Urinary bladder (tissue), 2 donors: Measurements from ENCODE around the gene C2orf78. TPM values are rescaled to one million over a fixed set of nuclear protein-coding genes. Genes with fewer than 3 reads are reported as not detected.

Experiments used
- polyA plus RNA-seq: library from polyadenylated mRNA; stranded (reverse); fragments of 200-250 nt; gene quantifications from one replicate; pipeline ENCODE4 v1.2.3, GENCODE V29; 2013
- total RNA-seq: library from RNA; depleted of rRNA; stranded (reverse); fragments of >200 nt; gene quantifications from one replicate; pipeline ENCODE4 v1.2.3, GENCODE V29; 2014
- donor health status: healthy.

C2orf78 gene
- total and polyA plus RNA-seq, 2 donors: not detected

Other genes with a start within 250 kb of the C2orf78 start
- gene NAT8, start 141.8 kb upstream of the C2orf78 start, total RNA-seq: not detected
- gene NAT8, start 141.8 kb upstream of the C2orf78 start, polyA plus RNA-seq: not detected
- 48.2 TPM for gene TPRKB, start 46.8 kb upstream of the C2orf78 start, total RNA-seq
- 49.9 TPM for gene TPRKB, start 46.8 kb upstream of the C2orf78 start, polyA plus RNA-seq
- 47.6 TPM for gene DUSP11, start 4.1 kb upstream of the C2orf78 start, total RNA-seq
- gene DUSP11, start 4.1 kb upstream of the C2orf78 start, polyA plus RNA-seq: 18.0 TPM
- 30.4 TPM for gene STAMBP, start 44.8 kb downstream of the C2orf78 start, total RNA-seq
- 35.2 TPM for gene STAMBP, start 44.8 kb downstream of the C2orf78 start, polyA plus RNA-seq
- 637 TPM for gene ACTG2, start 108.8 kb downstream of the C2orf78 start, total RNA-seq
- gene ACTG2, start 108.8 kb downstream of the C2orf78 start, polyA plus RNA-seq: 7,901 TPM
- 34.2 TPM for gene DGUOK, start 142.7 kb downstream of the C2orf78 start, total RNA-seq
- gene DGUOK, start 142.7 kb downstream of the C2orf78 start, polyA plus RNA-seq: 82.5 TPM
- gene TET3, start 200.7 kb downstream of the C2orf78 start, total RNA-seq: 9.1 TPM
- 2.5 TPM for gene TET3, start 200.7 kb downstream of the C2orf78 start, polyA plus RNA-seq